Stomach (tissue), 9 donors: ENCODE results near the gene DNAH17. TPM values are rescaled to one million over a fixed set of nuclear protein-coding genes. Genes with fewer than 3 reads are reported as not detected.

Experiments used
- DNase-seq, 2 donors: peaks; one replicate each; pipeline versions ENCODE4 v3.0.0 to v3.0.0-alpha.2; 2013 to 2019
- H3K27ac ChIP-seq, 5 donors: fragments of 200-600 bp in 4 of 5; sonication (generic) in 4 of 5; one replicate each; pipeline ENCODE4 v1.5.1; 2013 to 2019; ENCODE audit warnings: mild to moderate bottlenecking in 1 of 5, moderate library complexity in 1 of 5
- H3K27me3 ChIP-seq, 3 donors: fragments of 200-600 bp; sonication (generic); one replicate each; pipeline ENCODE4 v1.5.1; 2017 to 2019; ENCODE audit warnings: mixed run types in 1 of 3
- H3K36me3 ChIP-seq, 4 donors: fragments of 200-600 bp; sonication (generic); 1 replicate in 3 of 4; 2 replicates in 1 of 4; pipeline ENCODE4 v1.5.1; 2016 to 2019
- H3K4me1 ChIP-seq, 4 donors: fragments of 200-600 bp; sonication (generic); one replicate each; pipeline ENCODE4 v1.5.1; 2016 to 2019
- H3K4me3 ChIP-seq, 4 donors: fragments of 200-600 bp; sonication (generic) in 3 of 4; one replicate each; pipeline ENCODE4 v1.5.1; 2016 to 2019; ENCODE audit warnings: mild to moderate bottlenecking in 1 of 4
- H3K9me3 ChIP-seq, 4 donors: fragments of 200-600 bp; sonication (generic); one replicate each; pipeline ENCODE4 v1.5.1; 2016 to 2019
- CTCF ChIP-seq, 7 experiments: fragments of 450-650 bp in 4 of 7; fragments of 200-600 bp in 3 of 7; sonication (generic) in 3 of 7; IDR thresholded peaks; one replicate each; pipeline ENCODE4 v1.5.1; 2016 to 2019; ENCODE audit warnings: antibody characterized with exemption in 7 of 7, control low read depth in 2 of 7, mild to moderate bottlenecking in 1 of 7
- EP300 ChIP-seq: sonication (generic); formaldehyde crosslinking; IDR thresholded peaks from one replicate; pipeline ENCODE4 v1.6.1; 2017; ENCODE audit warnings: antibody characterized with exemption
- POLR2A ChIP-seq, 4 donors: fragments of 450-650 bp; IDR thresholded peaks; one replicate each; pipeline ENCODE4 v1.6.1; 2016; ENCODE audit warnings: antibody characterized with exemption in 4 of 4, control low read depth in 2 of 4, mild to moderate bottlenecking in 1 of 4, moderate library complexity in 1 of 4
- POLR2AphosphoS5 ChIP-seq, 3 donors: sonication (generic); formaldehyde crosslinking; IDR thresholded peaks; one replicate each; pipeline ENCODE4 v1.6.1; 2016; ENCODE audit warnings: antibody characterized with exemption in 3 of 3
- WGBS, 5 donors: extraction: QIAGEN DNeasy Blood & Tissue Kit in 3 of 5; methylation state at CpG; one replicate each; pipeline versions ENCODE4 v1.1.5 to v1.1.7; 2013 to 2018; 5-methylcytosine and 5-hydroxymethylcytosine counted together
- intact Hi-C: fragments of 100-400 bp; cut with DNase I; formaldehyde crosslinking; loops from one replicate; pipeline ENCODE4 v1.15.1; 2023; ENCODE audit warnings: low total_unique reads
- polyA plus RNA-seq, 3 donors: library from polyadenylated mRNA; stranded (reverse); fragments of 200-250 nt; gene quantifications; one replicate each; pipeline ENCODE4 v1.2.3, GENCODE V29; 2013
- total RNA-seq, 5 donors: library from RNA; depleted of rRNA; stranded (reverse); fragments of >200 nt; gene quantifications; one replicate each; pipeline versions ENCODE4 v1.1.0 to v1.2.3, GENCODE V29; 2014 to 2016
- donor health status: healthy with polysubstance abuse.
- donor health status: Bipolar disorder and iron deficiency.
- donor health status: healthy.

DNAH17 gene
- total and polyA plus RNA-seq, 8 donors = 0.03 to 2.4 (median 0.45) TPM; not detected in 5

DNA sequence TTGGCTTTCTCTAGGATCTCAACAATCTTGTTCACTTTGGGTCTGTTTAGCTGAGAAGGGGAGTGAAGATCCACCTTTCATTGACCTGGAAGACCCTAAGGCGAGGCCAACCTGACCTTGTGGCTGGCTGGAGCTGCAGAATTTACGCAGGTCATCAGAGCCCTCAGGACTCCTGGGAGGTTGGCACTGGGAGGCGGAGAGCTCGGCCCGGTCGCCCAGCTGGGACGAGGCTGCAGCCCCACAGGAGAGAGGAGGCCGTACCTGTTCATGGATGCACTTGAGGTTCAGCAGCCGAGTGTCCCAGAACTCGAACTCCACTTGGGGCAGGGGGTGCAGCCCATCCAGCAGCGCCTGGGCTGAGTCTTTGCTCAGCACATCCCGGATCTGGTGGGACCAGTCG is 5.9 kb downstream of the DNAH17 start:
- no peak for TF ChIP-seq EP300
- no peak for TF ChIP-seq POLR2AphosphoS5 (IDR thresholded peaks at IDR 0.05)
- TF ChIP-seq CTCF (IDR thresholded peaks at IDR 0.05) = no peak
- TF ChIP-seq POLR2A (IDR thresholded peaks at IDR 0.05) = no peak
- Histone ChIP-seq H3K27me3 (peaks cover 0 to 13% (median 9%) of the 10 kb centered on the region in 3 donors), H3K27ac (no peak overlapping the region), H3K4me1 (no peaks in the 10 kb centered on the region), H3K36me3 (no peaks in the 10 kb centered on the region), H3K9me3 (no peaks in the 10 kb centered on the region), H3K4me3 (no peak overlapping the region)
- no peak for DNase-seq
- WGBS, 5 donors = 88 to 93% (median 90%) methylated on average over 6 to 13 of the region's 13 CpGs
- intact Hi-C loops = no loop called here

DNA sequence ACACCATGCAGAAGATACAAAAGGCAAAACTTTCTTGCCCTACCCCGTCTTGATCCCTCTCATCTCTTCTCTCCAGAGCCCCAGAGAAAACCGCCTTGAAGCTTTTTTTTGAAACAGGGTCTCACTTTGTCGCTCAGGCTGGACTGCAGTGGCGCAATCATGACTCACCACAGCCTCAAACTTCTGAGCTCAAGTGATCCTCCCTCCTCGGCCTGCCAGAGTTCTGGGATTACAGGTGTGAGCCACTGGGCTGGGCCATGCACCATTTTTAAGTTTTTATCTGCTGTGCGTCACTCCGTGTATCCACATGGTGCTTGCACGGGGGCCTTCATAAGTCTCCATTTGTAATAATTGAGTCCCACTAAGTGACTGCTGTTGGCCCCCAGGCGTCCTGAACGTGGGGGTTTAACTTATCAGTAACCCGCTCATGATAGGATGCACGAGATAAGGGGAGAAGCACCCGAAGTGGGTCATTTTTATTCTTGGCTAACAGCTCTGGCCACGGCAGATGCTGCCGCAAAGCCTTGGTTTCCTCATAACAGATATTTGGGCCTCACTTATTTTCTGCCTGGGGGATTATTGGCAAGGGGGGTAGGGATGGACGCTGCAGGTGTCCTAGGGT is 8.6 kb downstream of the DNAH17 start:
- H3K4me1 ChIP-seq = no peaks in the 10 kb centered on the region
- intact Hi-C loops = no loop called here
- no peaks in the 10 kb centered on the region for H3K9me3 ChIP-seq
- H3K36me3 ChIP-seq = no peaks in the 10 kb centered on the region
- peaks cover 0 to 13% (median 9%) of the 10 kb centered on the region in 3 donors for H3K27me3 ChIP-seq
- TF ChIP-seq EP300 = no peak
- no peak for TF ChIP-seq CTCF (IDR thresholded peaks at IDR 0.05)
- TF ChIP-seq POLR2A (IDR thresholded peaks at IDR 0.05) = no peak
- TF ChIP-seq POLR2AphosphoS5 (IDR thresholded peaks at IDR 0.05) = no peak
- no peak overlapping the region for H3K4me3 ChIP-seq
- WGBS, 5 donors = 60 to 79% (median 70%) methylated on average over 16 of the region's 16 CpGs
- DNase-seq = no peak
- no peak overlapping the region for H3K27ac ChIP-seq

- WGBS, 5 donors = 84 to 97% (median 88%) methylated on average over 10 to 11 of the region's 11 CpGs
- DNase-seq = no peak
- H3K27me3 ChIP-seq = peaks cover 0 to 13% (median 9%) of the 10 kb centered on the region in 3 donors
- no peak overlapping the region for H3K27ac ChIP-seq
- peaks cover 0 to 3% (median under 1%) of the 10 kb centered on the region in 4 donors for H3K4me1 ChIP-seq
- no peaks in the 10 kb centered on the region for H3K36me3 ChIP-seq
- intact Hi-C loops = no loop called here
- H3K4me3 ChIP-seq = no peak overlapping the region
- H3K9me3 ChIP-seq = no peaks in the 10 kb centered on the region
- TF ChIP-seq CTCF (IDR thresholded peaks at IDR 0.05) (no peak), POLR2AphosphoS5 (IDR thresholded peaks at IDR 0.05) (no peak), POLR2A (IDR thresholded peaks at IDR 0.05) (no peak)
Measured at GRCh38 chr17:78567991-78568390, 9.2 kb downstream of the DNAH17 start.

GRCh38 chr17:78566947-78567346 is 10.2 kb downstream of the DNAH17 start:
- Histone ChIP-seq H3K9me3 (no peaks in the 10 kb centered on the region), H3K27ac (no peak overlapping the region), H3K36me3 (no peaks in the 10 kb centered on the region), H3K4me1 (peaks cover 0 to 7% (median 3%) of the 10 kb centered on the region in 4 donors), H3K4me3 (no peak overlapping the region), H3K27me3 (peaks cover 0 to 13% (median 9%) of the 10 kb centered on the region in 3 donors)
- TF ChIP-seq CTCF (IDR thresholded peaks at IDR 0.05) = no peak
- no peak for TF ChIP-seq EP300
- TF ChIP-seq POLR2AphosphoS5 (IDR thresholded peaks at IDR 0.05) = no peak
- no peak for TF ChIP-seq POLR2A (IDR thresholded peaks at IDR 0.05)
- WGBS, 5 donors = 83 to 92% (median 89%) methylated on average over 10 of the region's 10 CpGs
- intact Hi-C loops = no loop called here
- DNase-seq = no peak
